IPS DF 6.9 (cell line): ENCODE measurements around the gene VGLL3.

Experiments used
- DNase-seq: peaks from one replicate; pipeline ENCODE4 v3.0.0-alpha.2; 2013; ENCODE audit warnings: low read depth, low spot score
- H3K27ac ChIP-seq: one replicate; pipeline ENCODE4 v1.5.1; 2013; ENCODE audit warnings: low read length, control low read depth
- H3K27me3 ChIP-seq: 2 replicates; pipeline ENCODE4 v1.6.1; 2013; ENCODE audit warnings: mild to moderate bottlenecking, low read length; ENCODE audit not compliant: control insufficient read depth, insufficient read depth
- H3K36me3 ChIP-seq: 2 replicates; pipeline ENCODE4 v1.6.1; 2013; ENCODE audit warnings: low read length; ENCODE audit not compliant: control insufficient read depth, insufficient read depth
- H3K4me1 ChIP-seq: 2 replicates; pipeline ENCODE4 v1.6.1; 2013; ENCODE audit warnings: low read length; ENCODE audit not compliant: control insufficient read depth, insufficient read depth
- H3K4me3 ChIP-seq: 2 replicates; pipeline ENCODE4 v1.5.1; 2013; ENCODE audit warnings: mild to moderate bottlenecking, low read length
- H3K9me3 ChIP-seq: 2 replicates; pipeline ENCODE4 v1.6.1; 2013; ENCODE audit warnings: low read length, inconsistent platforms; ENCODE audit not compliant: control insufficient read depth, insufficient read depth
- WGBS: extraction: QIAGEN DNeasy Blood & Tissue Kit; methylation state at CpG from one replicate; pipeline ENCODE4 v1.1.7; 2013; ENCODE audit warnings: mixed read lengths, missing lambda C conversion rate; ENCODE audit not compliant: insufficient read length, insufficient coverage; 5-methylcytosine and 5-hydroxymethylcytosine counted together

Gene VGLL3

GRCh38 chr3:86929046-86929445, 61.9 kb downstream of the VGLL3 start:
- no peak for DNase-seq
- Histone ChIP-seq H3K9me3 (no peaks in the 10 kb centered on the region), H3K36me3 (no peaks in the 10 kb centered on the region), H3K4me3 (no peak overlapping the region), H3K27me3 (no peaks in the 10 kb centered on the region), H3K4me1 (no peaks in the 10 kb centered on the region), H3K27ac (no peak overlapping the region)
- WGBS = no CpG with 5 or more reads among the region's 7 CpGs

- Histone ChIP-seq H3K4me3 (no peak overlapping the region), H3K27me3 (no peaks in the 10 kb centered on the region), H3K27ac (no peak overlapping the region), H3K36me3 (no peaks in the 10 kb centered on the region), H3K9me3 (no peaks in the 10 kb centered on the region), H3K4me1 (no peaks in the 10 kb centered on the region)
- no CpG with 5 or more reads among the region's 3 CpGs for WGBS
- DNase-seq = no peak
Observed at GRCh38 chr3:86923071-86923491, 67.9 kb downstream of the VGLL3 start.

GRCh38 chr3:86921971-86922680, 68.8 kb downstream of the VGLL3 start:
- H3K4me3 ChIP-seq = no peak overlapping the region
- DNase-seq = no peak
- WGBS = no CpG with 5 or more reads among the region's 1 CpG
- H3K9me3 ChIP-seq = no peaks in the 10 kb centered on the region
- no peaks in the 10 kb centered on the region for H3K36me3 ChIP-seq
- no peaks in the 10 kb centered on the region for H3K27me3 ChIP-seq
- H3K27ac ChIP-seq = no peak overlapping the region
- H3K4me1 ChIP-seq = no peaks in the 10 kb centered on the region

GRCh38 chr3:86914670-86915069, 76.3 kb downstream of the VGLL3 start:
- H3K27ac ChIP-seq = no peak overlapping the region
- no peaks in the 10 kb centered on the region for H3K4me1 ChIP-seq
- H3K27me3 ChIP-seq = no peaks in the 10 kb centered on the region
- no peaks in the 10 kb centered on the region for H3K36me3 ChIP-seq
- no CpG with 5 or more reads among the region's 3 CpGs for WGBS
- DNase-seq = no peak
- no peaks in the 10 kb centered on the region for H3K9me3 ChIP-seq
- no peak overlapping the region for H3K4me3 ChIP-seq

GRCh38 chr3:86913160-86913559, 77.8 kb downstream of the VGLL3 start:
- DNase-seq = no peak
- WGBS = no CpG with 5 or more reads among the region's 3 CpGs

GRCh38 chr3:86895202-86895601, 95.7 kb downstream of the VGLL3 start:
- no CpG with 5 or more reads among the region's 1 CpG for WGBS
- Histone ChIP-seq H3K27me3 (no peaks in the 10 kb centered on the region), H3K4me1 (no peaks in the 10 kb centered on the region), H3K4me3 (no peak overlapping the region), H3K9me3 (no peaks in the 10 kb centered on the region), H3K36me3 (no peaks in the 10 kb centered on the region), H3K27ac (no peak overlapping the region)
- DNase-seq = no peak

More at GRCh38 chr3:86913160-86913559, 77.8 kb downstream of the VGLL3 start:
- H3K4me3 ChIP-seq = no peak overlapping the region
- no peak overlapping the region for H3K27ac ChIP-seq
- H3K9me3 ChIP-seq = no peaks in the 10 kb centered on the region
- no peaks in the 10 kb centered on the region for H3K4me1 ChIP-seq
- H3K27me3 ChIP-seq = no peaks in the 10 kb centered on the region
- no peaks in the 10 kb centered on the region for H3K36me3 ChIP-seq

- no CpG with 5 or more reads among the region's 1 CpG for WGBS
- H3K4me3 ChIP-seq = no peak overlapping the region
- peak; percentile 33 for DNase-seq
- no peaks in the 10 kb centered on the region for H3K36me3 ChIP-seq
- no peaks in the 10 kb centered on the region for H3K4me1 ChIP-seq
- H3K27ac ChIP-seq = no peak overlapping the region
- H3K27me3 ChIP-seq = no peaks in the 10 kb centered on the region
- no peaks in the 10 kb centered on the region for H3K9me3 ChIP-seq
Observed at GRCh38 chr3:86890741-86891396, 100.1 kb downstream of the VGLL3 start.
